MM.1S (cell line): Measurements from ENCODE around the gene ITGA11.

Experiments used
- DNase-seq: peaks from one replicate; pipeline ENCODE4 v3.0.0-alpha.2; 2015
- H2AFZ ChIP-seq: fragments of 300-600 bp; sonication (generic); 2 replicates; pipeline ENCODE4 v1.6.0; 2016; ENCODE audit warnings: antibody characterized with exemption, low read length
- H3F3A ChIP-seq: fragments of 300-600 bp; sonication (generic); 2 replicates; pipeline ENCODE4 v1.6.1; 2016; ENCODE audit warnings: mild to moderate bottlenecking, antibody characterized with exemption, low read length, moderate library complexity, mixed read lengths; ENCODE audit not compliant: insufficient read depth
- H3K27ac ChIP-seq: fragments of 300-600 bp; sonication (generic); 2 replicates; pipeline ENCODE4 v1.5.1; 2016; ENCODE audit warnings: mild to moderate bottlenecking, low read length
- H3K27me3 ChIP-seq: fragments of 300-600 bp; sonication (generic); replicated peaks from 2 replicates; pipeline ENCODE4 v1.6.0; 2016; ENCODE audit warnings: low read length; ENCODE audit not compliant: insufficient read depth
- H3K36me3 ChIP-seq: fragments of 300-600 bp; sonication (generic); replicated peaks from 2 replicates; pipeline ENCODE4 v1.6.1; 2016; ENCODE audit warnings: mild to moderate bottlenecking, low read length, mixed read lengths; ENCODE audit not compliant: insufficient read depth
- H3K4me1 ChIP-seq: fragments of 300-600 bp; sonication (generic); 2 replicates; pipeline ENCODE4 v1.6.1; 2016; ENCODE audit warnings: low read length, mixed read lengths
- H3K4me2 ChIP-seq: fragments of 300-600 bp; sonication (generic); 2 replicates; pipeline ENCODE4 v1.6.0; 2016; ENCODE audit warnings: low read depth, low read length
- H3K4me3 ChIP-seq: fragments of 300-600 bp; sonication (generic); 2 replicates; pipeline ENCODE4 v1.5.1; 2016; ENCODE audit warnings: low read length, mixed read lengths
- H3K79me2 ChIP-seq: fragments of 300-600 bp; sonication (generic); 2 replicates; pipeline ENCODE4 v1.6.1; 2016; ENCODE audit warnings: mixed run types, low read length, mixed read lengths
- H3K9ac ChIP-seq: fragments of 300-600 bp; sonication (generic); 2 replicates; pipeline ENCODE4 v1.6.1; 2016; ENCODE audit warnings: low read length, mixed read lengths
- H3K9me2 ChIP-seq: fragments of 300-600 bp; sonication (generic); replicated peaks from 2 replicates; pipeline ENCODE4 v1.6.1; 2016; ENCODE audit warnings: mild to moderate bottlenecking, low read length, mixed read lengths; ENCODE audit not compliant: insufficient read depth
- H3K9me3 ChIP-seq: fragments of 300-600 bp; sonication (generic); replicated peaks from 2 replicates; pipeline ENCODE4 v1.6.1; 2016; ENCODE audit warnings: mild to moderate bottlenecking, low read length, mixed read lengths; ENCODE audit not compliant: insufficient read depth
- H4K20me1 ChIP-seq: fragments of 300-600 bp; sonication (generic); 2 replicates; pipeline ENCODE4 v1.6.1; 2016; ENCODE audit warnings: mild to moderate bottlenecking, low read length, moderate library complexity, mixed read lengths; ENCODE audit not compliant: insufficient read depth
- CTCF ChIP-seq: fragments of 300-600 bp; sonication (generic); IDR thresholded peaks from 2 replicates; pipeline ENCODE4 v1.5.1; 2016; ENCODE audit warnings: antibody characterized with exemption, low read length, mixed read lengths
- EZH2 ChIP-seq: fragments of 300-600 bp; sonication (generic); optimal IDR thresholded peaks from 2 replicates; pipeline ENCODE3; 2017; ENCODE audit warnings: low read depth, mild to moderate bottlenecking, antibody characterized with exemption, low read length, mixed read lengths
- EZH2phosphoT487 ChIP-seq: fragments of 300-600 bp; sonication (generic); IDR thresholded peaks from 2 replicates; pipeline ENCODE4 v1.6.1; 2018; ENCODE audit warnings: antibody characterized with exemption, low read length

The ITGA11 gene

GRCh38 chr15:68354923-68355322 lies 77.0 kb downstream of the ITGA11 start:
- H3K36me3 ChIP-seq: no peaks in the 10 kb centered on the region
- H3K4me2 ChIP-seq: no peak overlapping the region
- H3K9ac ChIP-seq: no peak overlapping the region
- H3K79me2 ChIP-seq: no peaks in the 10 kb centered on the region
- H2AFZ ChIP-seq: no peak overlapping the region
- H3K27me3 ChIP-seq: no peaks in the 10 kb centered on the region
- no peaks in the 10 kb centered on the region for H3K9me3 ChIP-seq
- no peaks in the 10 kb centered on the region for H3K4me1 ChIP-seq
- H3K27ac ChIP-seq: no peak overlapping the region
- no peak for DNase-seq
- H3F3A ChIP-seq: no peaks in the 10 kb centered on the region
- H4K20me1 ChIP-seq: no peaks in the 10 kb centered on the region
- TF ChIP-seq EZH2: no peak
- TF ChIP-seq EZH2phosphoT487: no peak
- no peak for TF ChIP-seq CTCF
- H3K9me2 ChIP-seq: no peaks in the 10 kb centered on the region
- H3K4me3 ChIP-seq: no peak overlapping the region

GRCh38 chr15:68354268-68354667 lies 77.7 kb downstream of the ITGA11 start:
- H3K4me1 ChIP-seq: no peaks in the 10 kb centered on the region

GRCh38 chr15:68353421-68354135 lies 78.4 kb downstream of the ITGA11 start:
- no peak overlapping the region for H3K27ac ChIP-seq
- no peak for DNase-seq
- no peaks in the 10 kb centered on the region for H3F3A ChIP-seq
- no peak overlapping the region for H3K4me3 ChIP-seq
- no peaks in the 10 kb centered on the region for H3K9me2 ChIP-seq
- no peaks in the 10 kb centered on the region for H3K27me3 ChIP-seq
- no peaks in the 10 kb centered on the region for H3K79me2 ChIP-seq
- no peak overlapping the region for H3K4me2 ChIP-seq
- no peak overlapping the region for H3K9ac ChIP-seq
- no peaks in the 10 kb centered on the region for H3K9me3 ChIP-seq
- no peak for TF ChIP-seq EZH2
- no peak for TF ChIP-seq CTCF
- TF ChIP-seq EZH2phosphoT487: no peak
- H3K4me1 ChIP-seq: no peaks in the 10 kb centered on the region
- H4K20me1 ChIP-seq: no peaks in the 10 kb centered on the region
- no peaks in the 10 kb centered on the region for H3K36me3 ChIP-seq
- no peak overlapping the region for H2AFZ ChIP-seq

More at GRCh38 chr15:68354268-68354667, 77.7 kb downstream of the ITGA11 start:
- no peak overlapping the region for H3K4me3 ChIP-seq
- H4K20me1 ChIP-seq: no peaks in the 10 kb centered on the region
- no peaks in the 10 kb centered on the region for H3K79me2 ChIP-seq
- H3K4me2 ChIP-seq: no peak overlapping the region
- H3K27me3 ChIP-seq: no peaks in the 10 kb centered on the region
- H3K9me2 ChIP-seq: no peaks in the 10 kb centered on the region
- no peak for DNase-seq
- H3K27ac ChIP-seq: no peak overlapping the region
- H2AFZ ChIP-seq: no peak overlapping the region
- TF ChIP-seq EZH2phosphoT487 (no peak), EZH2 (no peak), CTCF (no peak)
- H3K9me3 ChIP-seq: no peaks in the 10 kb centered on the region
- H3K36me3 ChIP-seq: no peaks in the 10 kb centered on the region
- H3F3A ChIP-seq: no peaks in the 10 kb centered on the region
- no peak overlapping the region for H3K9ac ChIP-seq
